Activated CD8-positive, alpha-beta memory T cell treated with anti-CD3 and anti-CD28 coated beads, Interleukin-2, amount 10 ng/mL, durations not matched to agents 7 days and 5 days (primary cell): ENCODE measurements around the gene NPEPL1. TPM values are rescaled to one million over a fixed set of nuclear protein-coding genes. Genes with fewer than 3 reads are reported as not detected.
"Not testable (repeated sequence)": the region's sequence is repeated elsewhere in the genome, so short reads cannot be mapped to it uniquely, and the experiment has no call there.

Experiments
- ATAC-seq: fragments of 150-1000 bp; cut with Tn5 transposase; one replicate; pipeline ENCODE4 v1.10.0; 2021; ENCODE audit warnings: moderate library complexity
- CTCF ChIA-PET: fragments of 350-600 bp; sonication (Branson Sonifier 250); formaldehyde crosslinking; loops from one replicate; lab custom pipeline; 2021; ENCODE audit warnings: antibody characterized with exemption; lab: Charles Lee
- DNase-seq: peaks from one replicate; pipeline ENCODE4 v3.0.0-alpha.2; 2020
- H3K27ac Mint-ChIP-seq: one replicate; pipeline ENCODE4 v1.8.0; 2021; ENCODE audit warnings: mild to moderate bottlenecking, mixed read lengths
- H3K27me3 Mint-ChIP-seq: one replicate; pipeline ENCODE4 v1.8.0; 2021; ENCODE audit warnings: mixed read lengths
- H3K36me3 Mint-ChIP-seq: one replicate; pipeline ENCODE4 v1.8.0; 2021; ENCODE audit warnings: mild to moderate bottlenecking, mixed read lengths
- H3K4me1 Mint-ChIP-seq: one replicate; pipeline ENCODE4 v1.8.0; 2021; ENCODE audit warnings: mixed read lengths
- H3K4me3 Mint-ChIP-seq: one replicate; pipeline ENCODE4 v1.8.0; 2021; ENCODE audit warnings: mild to moderate bottlenecking, moderate library complexity, mixed read lengths
- H3K9me3 Mint-ChIP-seq: one replicate; pipeline ENCODE4 v1.8.0; 2022; ENCODE audit warnings: low read depth, mixed read lengths
- total RNA-seq, 2 experiments: library from RNA; stranded (reverse); gene quantifications; one replicate each; pipeline ENCODE4 v1.2.3, GENCODE V29; 2021

Gene NPEPL1
- total RNA-seq = 10 to 100 TPM; 19.3 to 30.4 TPM

GRCh38 chr20:58692579-58693225, at the start of gene NPEPL1:
Gene NPEPL1 (plus strand): TSS chr20:58692800. CDS start chr20:58692901, 101 bp downstream.
- H3K27me3 Mint-ChIP-seq = no peaks in the 10 kb centered on the region
- ATAC-seq (peak; percentile 97), DNase-seq (peak; percentile 67)
- H3K9me3 Mint-ChIP-seq = no peaks in the 10 kb centered on the region
- H3K4me1 Mint-ChIP-seq = peaks cover 12% of the 10 kb centered on the region
- CTCF ChIA-PET = interaction anchor here (0.8 to 4.1 kb wide), 3 partner anchors 11 to 41 kb away, joined by 3 to 41 read pairs (median 3); partner anchors contain the start of gene STX16
- peak within 1 kb of the TSS; percentile 48 for H3K27ac Mint-ChIP-seq
- H3K36me3 Mint-ChIP-seq = peaks cover 6% of the 10 kb centered on the region
- peak within 1 kb of the TSS; percentile 53 for H3K4me3 Mint-ChIP-seq

GRCh38 chr20:58642896-58643295, 49.7 kb upstream of the NPEPL1 start:
- DNase-seq, ATAC-seq, H3K36me3 Mint-ChIP-seq, H3K9me3 Mint-ChIP-seq, H3K4me1 Mint-ChIP-seq, H3K27ac Mint-ChIP-seq, H3K4me3 Mint-ChIP-seq: not testable (repeated sequence)
- H3K27me3 Mint-ChIP-seq = peaks cover 27% of the 10 kb centered on the region
- CTCF ChIA-PET = interaction anchor here (1.5 kb wide), 1 partner anchor 8 kb away, joined by 6 read pairs; the partner anchor contains the start of gene STX16

GRCh38 chr20:58645412-58645968, 47.1 kb upstream of the NPEPL1 start:
- Mint-ChIP-seq H3K9me3 (no peaks in the 10 kb centered on the region), H3K4me1 (peaks cover 8% of the 10 kb centered on the region), H3K27ac (no peak overlapping the region), H3K27me3 (peaks cover 14% of the 10 kb centered on the region), H3K4me3 (no peak overlapping the region), H3K36me3 (no peaks in the 10 kb centered on the region)
- no peak for ATAC-seq
- DNase-seq = no peak
- CTCF ChIA-PET = interaction anchor here (0.9 to 3.9 kb wide), 5 partner anchors 193 to 411 kb away, joined by 3 to 32 read pairs (median 3); partner anchors contain the start of gene GNAS

- H3K9me3 Mint-ChIP-seq = no peaks in the 10 kb centered on the region
- peaks cover 2% of the 10 kb centered on the region for H3K4me1 Mint-ChIP-seq
- CTCF ChIA-PET = interaction anchor here (1.1 to 3.9 kb wide), 2 partner anchors 19 to 192 kb away, joined by 3 to 32 read pairs; no protein-coding TSS in a partner anchor
Measured at GRCh38 chr20:58646257-58646656, 46.3 kb upstream of the NPEPL1 start.

GRCh38 chr20:58646703-58647102, 45.9 kb upstream of the NPEPL1 start:
- DNase-seq (no peak), ATAC-seq (no peak)
- Mint-ChIP-seq H3K36me3 (peaks cover 7% of the 10 kb centered on the region), H3K4me3 (no peak overlapping the region), H3K27me3 (peaks cover 3% of the 10 kb centered on the region), H3K4me1 (peaks cover 2% of the 10 kb centered on the region), H3K9me3 (no peaks in the 10 kb centered on the region), H3K27ac (no peak overlapping the region)
- CTCF ChIA-PET = interaction anchor here (1.1 to 3.9 kb wide), 3 partner anchors 18 to 220 kb away, joined by 3 to 32 read pairs (median 6); no protein-coding TSS in a partner anchor

More at GRCh38 chr20:58646257-58646656, 46.3 kb upstream of the NPEPL1 start:
- Mint-ChIP-seq H3K4me3 (no peak overlapping the region), H3K27me3 (peaks cover 6% of the 10 kb centered on the region), H3K36me3 (peaks cover 3% of the 10 kb centered on the region), H3K27ac (no peak overlapping the region)
- ATAC-seq (no peak), DNase-seq (no peak)

GRCh38 chr20:58647162-58647795, 45.3 kb upstream of the NPEPL1 start:
- Mint-ChIP-seq H3K27me3 (peaks cover under 1% of the 10 kb centered on the region), H3K4me3 (no peak overlapping the region), H3K36me3 (peaks cover 9% of the 10 kb centered on the region), H3K27ac (no peak overlapping the region), H3K9me3 (no peaks in the 10 kb centered on the region), H3K4me1 (peaks cover 2% of the 10 kb centered on the region)
- ATAC-seq = no peak
- peak; percentile 38 for DNase-seq
- CTCF ChIA-PET = interaction anchor here (0.6 to 3.9 kb wide), 11 partner anchors 8 to 237 kb away, joined by 3 to 32 read pairs (median 3); partner anchors contain the start of gene GNAS

- H3K36me3 Mint-ChIP-seq = peaks cover 11% of the 10 kb centered on the region
- no peaks in the 10 kb centered on the region for H3K27me3 Mint-ChIP-seq
- no peaks in the 10 kb centered on the region for H3K9me3 Mint-ChIP-seq
- no peak for ATAC-seq
- CTCF ChIA-PET = interaction anchor here (0.6 to 3.9 kb wide), 12 partner anchors 8 to 414 kb away, joined by 3 to 32 read pairs (median 4); partner anchors contain the start of gene GNAS
- DNase-seq = no peak
- no peak overlapping the region for H3K27ac Mint-ChIP-seq
- peaks cover 2% of the 10 kb centered on the region for H3K4me1 Mint-ChIP-seq
- no peak overlapping the region for H3K4me3 Mint-ChIP-seq
Measured at GRCh38 chr20:58647796-58648501, 44.7 kb upstream of the NPEPL1 start.

- not testable (repeated sequence) for H3K27ac Mint-ChIP-seq, H3K4me1 Mint-ChIP-seq, H3K27me3 Mint-ChIP-seq, H3K4me3 Mint-ChIP-seq, ATAC-seq, H3K9me3 Mint-ChIP-seq, DNase-seq
- CTCF ChIA-PET = interaction anchor here (0.7 to 3.9 kb wide), 9 partner anchors 8 to 415 kb away, joined by 3 to 32 read pairs (median 3); partner anchors contain the start of gene GNAS
- peaks cover 15% of the 10 kb centered on the region for H3K36me3 Mint-ChIP-seq
Measured at GRCh38 chr20:58648502-58648825, 44.1 kb upstream of the NPEPL1 start.

GRCh38 chr20:58649288-58650180, 43.1 kb upstream of the NPEPL1 start:
- H3K4me1 Mint-ChIP-seq = peaks cover 7% of the 10 kb centered on the region
- H3K9me3 Mint-ChIP-seq = no peaks in the 10 kb centered on the region
- H3K4me3 Mint-ChIP-seq = peak overlapping the region; percentile 64
- peaks cover 15% of the 10 kb centered on the region for H3K36me3 Mint-ChIP-seq
- CTCF ChIA-PET = interaction anchor here (0.6 to 5.1 kb wide), 14 partner anchors 10 to 439 kb away, joined by 3 to 41 read pairs (median 6); partner anchors contain the start of genes GNAS, GNAS-AS1 and NPEPL1
- peak; percentile 55 for DNase-seq
- peak overlapping the region; percentile 70 for H3K27ac Mint-ChIP-seq
- ATAC-seq = no peak
- H3K27me3 Mint-ChIP-seq = no peaks in the 10 kb centered on the region

- Mint-ChIP-seq H3K27ac (peak overlapping the region; percentile 98), H3K4me3 (peak overlapping the region; percentile 99), H3K4me1 (peaks cover 12% of the 10 kb centered on the region), H3K27me3 (no peaks in the 10 kb centered on the region), H3K36me3 (peaks cover 17% of the 10 kb centered on the region), H3K9me3 (no peaks in the 10 kb centered on the region)
- CTCF ChIA-PET = interaction anchor here (0.6 to 5.1 kb wide), 29 partner anchors 9 to 846 kb away, joined by 3 to 41 read pairs (median 4); partner anchors contain the start of genes ATP5F1E, GNAS, GNAS-AS1 and NELFCD
- ATAC-seq = peak; percentile 16
- peak; percentile 56 for DNase-seq
Measured at GRCh38 chr20:58650181-58650775, 42.3 kb upstream of the NPEPL1 start.

GRCh38 chr20:58650776-58651558, 41.6 kb upstream of the NPEPL1 start, which contains the start of gene STX16:
Gene STX16 (plus strand): TSS chr20:58651283. CDS start chr20:58652007, 724 bp downstream.
- CTCF ChIA-PET = interaction anchor here (0.6 to 5.1 kb wide), 34 partner anchors 8 to 1031 kb away, joined by 3 to 41 read pairs (median 4); partner anchors contain the start of genes ATP5F1E, GNAS, GNAS-AS1 and NELFCD
- H3K9me3 Mint-ChIP-seq = no peaks in the 10 kb centered on the region
- peaks cover 19% of the 10 kb centered on the region for H3K36me3 Mint-ChIP-seq
- no peaks in the 10 kb centered on the region for H3K27me3 Mint-ChIP-seq
- DNase-seq = peak; percentile 93
- H3K4me3 Mint-ChIP-seq = peak within 1 kb of the TSS; percentile 99
- peaks cover 19% of the 10 kb centered on the region for H3K4me1 Mint-ChIP-seq
- peak within 1 kb of the TSS; percentile 98 for H3K27ac Mint-ChIP-seq
- peak; percentile 81 for ATAC-seq
